SK-N-SH (cell line): ENCODE measurements around the gene ATP1A2. TPM values are rescaled to one million over a fixed set of nuclear protein-coding genes. Genes with fewer than 3 reads are reported as not detected.

Experiments used
- CTCF ChIA-PET: fragments of 300-600, 350-600 bp; formaldehyde crosslinking; extraction: SDS; loops from one replicate; lab custom pipeline; 2021; lab: Yijun Ruan, JAX
- POLR2A ChIA-PET: fragments of 350-600 bp; sonication (Branson Sonifier 250); formaldehyde crosslinking; extraction: SDS; loops from one replicate; lab custom pipeline; 2020; ENCODE audit warnings: antibody characterized with exemption, inconsistent platforms; lab: Yijun Ruan, JAX
- DNase-seq: peaks from one replicate; pipeline ENCODE4 v3.0.0; 2012
- H2AFZ ChIP-seq: fragments of 200-600 bp; sonication (generic); 2 replicates; pipeline ENCODE4 v1.8.1; 2016; ENCODE audit warnings: antibody characterized with exemption, mild to moderate bottlenecking, low read depth
- H3F3A ChIP-seq: fragments of 200-600 bp; sonication (generic); replicated peaks from 2 replicates; pipeline ENCODE3; 2016; ENCODE audit warnings: antibody characterized with exemption, mild to moderate bottlenecking; ENCODE audit not compliant: insufficient read depth
- H3K27ac ChIP-seq, 2 experiments: fragments of 200-500 bp in 1 of 2; fragments of 200-600 bp in 1 of 2; sonication (Bioruptor generic) in 1 of 2; sonication (generic), shearing (Covaris generic) in 1 of 2; 2 replicates each; pipeline versions ENCODE4 v1.5.1 to v1.6.1; 2014 to 2016; ENCODE audit warnings: low read depth in 2 of 2, inconsistent platforms in 1 of 2, low read length in 1 of 2, mild to moderate bottlenecking in 1 of 2, mixed read lengths in 1 of 2
- H3K27me3 ChIP-seq: fragments of 200-600 bp; sonication (generic), shearing (Covaris generic); 2 replicates; pipeline ENCODE4 v1.6.1; 2016; ENCODE audit warnings: mixed run types; ENCODE audit not compliant: insufficient read depth
- H3K36me3 ChIP-seq, 2 experiments: fragments of 200-500 bp in 1 of 2; fragments of 200-600 bp in 1 of 2; sonication (Bioruptor generic) in 1 of 2; sonication (generic) in 1 of 2; replicated peaks in 1 of 2; 2 replicates each; pipeline versions ENCODE3 to v1.5.1; 2014 to 2016; ENCODE audit warnings: low read length in 1 of 2, mild to moderate bottlenecking in 1 of 2; ENCODE audit not compliant: insufficient read depth in 2 of 2, control insufficient read depth in 1 of 2
- H3K4me1 ChIP-seq, 2 experiments: fragments of 200-500 bp in 1 of 2; fragments of 200-600 bp in 1 of 2; sonication (Bioruptor generic) in 1 of 2; sonication (generic), shearing (Covaris generic) in 1 of 2; 2 replicates each; pipeline versions ENCODE4 v1.5.1 to v1.6.1; 2014 to 2016; ENCODE audit warnings: low read depth in 1 of 2, low read length in 1 of 2, mixed run types in 1 of 2; ENCODE audit not compliant: insufficient read depth in 2 of 2, control insufficient read depth in 1 of 2
- H3K4me2 ChIP-seq: fragments of 200-600 bp; sonication (generic), shearing (Covaris generic); 2 replicates; pipeline ENCODE4 v1.6.1; 2017; ENCODE audit warnings: mixed run types
- H3K4me3 ChIP-seq, 2 experiments: fragments of 200-500 bp in 1 of 2; fragments of 200-600 bp in 1 of 2; sonication (Bioruptor generic) in 1 of 2; sonication (generic), shearing (Covaris generic) in 1 of 2; 2 replicates each; pipeline versions ENCODE4 v1.5.1 to v1.8.1; 2014 to 2016; ENCODE audit warnings: low read depth in 2 of 2, inconsistent platforms in 1 of 2, low read length in 1 of 2, mild to moderate bottlenecking in 1 of 2, mixed read lengths in 1 of 2, moderate library complexity in 1 of 2
- H3K79me2 ChIP-seq: fragments of 200-600 bp; sonication (generic); 2 replicates; pipeline ENCODE4 v1.8.1; 2017; ENCODE audit warnings: mild to moderate bottlenecking; ENCODE audit not compliant: insufficient read depth
- H3K9ac ChIP-seq: fragments of 200-600 bp; sonication (generic); 2 replicates; pipeline ENCODE4 v1.6.1; 2017; ENCODE audit warnings: mixed run types
- H3K9me2 ChIP-seq: fragments of 200-600 bp; sonication (generic); 2 replicates; pipeline ENCODE4 v1.6.1; 2017; ENCODE audit warnings: mixed run types
- H3K9me3 ChIP-seq: fragments of 200-600 bp; sonication (generic); 2 replicates; pipeline ENCODE4 v1.6.1; 2017; ENCODE audit warnings: mixed run types, mild to moderate bottlenecking, moderate library complexity
- H4K20me1 ChIP-seq: fragments of 200-600 bp; sonication (generic); 2 replicates; pipeline ENCODE4 v1.6.1; 2017; ENCODE audit warnings: mild to moderate bottlenecking, mixed run types; ENCODE audit not compliant: insufficient read depth
- CHD2 ChIP-seq: fragments of 150-350 bp; IDR thresholded peaks from 2 replicates; pipeline ENCODE4 v1.6.1; 2018; ENCODE audit warnings: low read length; ENCODE audit not compliant: partially characterized antibody
- EP300 ChIP-seq, 2 experiments: IDR thresholded peaks; 2 replicates each; pipeline versions ENCODE4 v1.4.0 to v1.6.1; 2012; ENCODE audit warnings: borderline replicate concordance in 1 of 2, low read depth in 1 of 2, low read length in 1 of 2
- FOXJ3 ChIP-seq: sonication (generic); formaldehyde crosslinking; IDR thresholded peaks from 2 replicates; pipeline ENCODE4 v1.5.1; 2020; ENCODE audit warnings: mild to moderate bottlenecking, missing genetic modification reagents
- FOXM1 ChIP-seq: IDR thresholded peaks from 2 replicates; pipeline ENCODE4 v1.4.0; 2012; ENCODE audit warnings: low read depth, mild to moderate bottlenecking
- GATA2 ChIP-seq: sonication (generic); formaldehyde crosslinking; IDR thresholded peaks from 2 replicates; pipeline ENCODE4 v1.5.0; 2020; ENCODE audit warnings: mild to moderate bottlenecking, missing genetic modification reagents
- MEF2A ChIP-seq: IDR thresholded peaks from 2 replicates; pipeline ENCODE4 v1.4.0; 2012; ENCODE audit warnings: low read depth, borderline replicate concordance
- MXI1 ChIP-seq: IDR thresholded peaks from 2 replicates; pipeline ENCODE4 v1.6.1; 2012; ENCODE audit warnings: mild to moderate bottlenecking, low read depth, low read length, improper control_type of control experiment
- NFIC ChIP-seq: IDR thresholded peaks from 2 replicates; pipeline ENCODE4 v1.4.0; 2012; ENCODE audit warnings: borderline replicate concordance
- PBX3 ChIP-seq: IDR thresholded peaks from 2 replicates; pipeline ENCODE4; 2012
- POLR2AphosphoS5 ChIP-seq: IDR thresholded peaks from 2 replicates; pipeline ENCODE4 v1.6.1; 2012; ENCODE audit warnings: low read depth, low read length
- RCOR1 ChIP-seq: fragments of 150-350 bp; IDR thresholded peaks from 2 replicates; pipeline ENCODE4 v1.6.1; 2017; ENCODE audit warnings: antibody characterized with exemption, low read length
- REST ChIP-seq: IDR thresholded peaks from 2 replicates; pipeline ENCODE4 v1.6.1; 2012; ENCODE audit warnings: mild to moderate bottlenecking, low read depth, low read length, moderate library complexity
- RFX5 ChIP-seq: IDR thresholded peaks from 2 replicates; pipeline ENCODE4 v1.6.1; 2012; ENCODE audit warnings: mild to moderate bottlenecking, improper control_type of control experiment, low read length
- RXRA ChIP-seq: IDR thresholded peaks from 2 replicates; pipeline ENCODE4 v1.4.0; 2012; ENCODE audit warnings: low read depth, mild to moderate bottlenecking, borderline replicate concordance
- SIN3A ChIP-seq: IDR thresholded peaks from 2 replicates; pipeline ENCODE4 v1.6.1; 2012; ENCODE audit warnings: low read depth, mild to moderate bottlenecking, low read length, moderate library complexity, borderline replicate concordance
- TCF12 ChIP-seq: IDR thresholded peaks from 2 replicates; pipeline ENCODE4 v1.4.0; 2012
- TEAD4 ChIP-seq: IDR thresholded peaks from 2 replicates; pipeline ENCODE4 v1.4.0; 2012; ENCODE audit warnings: mild to moderate bottlenecking, borderline replicate concordance; ENCODE audit not compliant: insufficient read depth
- YY1 ChIP-seq: IDR thresholded peaks from 2 replicates; pipeline ENCODE4 v1.4.0; 2012; ENCODE audit warnings: low read depth, mild to moderate bottlenecking
- ZBTB33 ChIP-seq: IDR thresholded peaks from 2 replicates; pipeline ENCODE4 v1.4.0; 2012; ENCODE audit warnings: low read depth, borderline replicate concordance
- WGBS: methylation state at CpG from one replicate; pipeline ENCODE4 v1.1.6; 2017; ENCODE audit warnings: low lambda C conversion rate; 5-methylcytosine and 5-hydroxymethylcytosine counted together
- polyA plus RNA-seq, 3 experiments: library from polyadenylated mRNA; depleted of rRNA; stranded (reverse); fragments of >200 nt; gene quantifications; 2 replicates each; pipeline ENCODE4 v1.2.3, GENCODE V29; 2012
- TF ChIP-seq, protein P1 (sequence below): IDR thresholded peaks from 2 replicates; pipeline ENCODE4 v1.4.0; 2012; ENCODE audit warnings: low read depth

ATP1A2 gene
- polyA plus RNA-seq, 1 of the 3 experiments (the other 2 are of a cell fraction), result 0.07 TPM

DNA sequence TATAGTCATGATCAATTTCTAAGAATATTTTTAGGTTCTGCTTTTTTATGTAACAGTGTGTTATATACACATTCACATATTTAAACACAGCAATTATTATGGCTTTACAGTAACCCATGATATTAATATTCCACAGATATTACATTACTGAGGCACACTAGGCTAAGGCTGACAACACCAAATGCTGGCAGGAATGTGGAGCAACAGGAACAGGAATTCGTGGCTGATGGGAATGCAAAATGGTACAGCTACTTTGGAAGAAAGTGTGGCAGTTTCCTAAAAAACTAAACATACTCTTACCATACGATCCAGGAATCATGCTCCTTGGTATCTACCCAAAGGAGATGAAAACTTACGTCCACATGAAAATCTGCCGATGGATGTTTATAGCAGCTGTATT, 36.1 kb upstream of the ATP1A2 start:
- Histone ChIP-seq H3K9me3 (no peaks in the 10 kb centered on the region), H3K27me3 (peaks cover 36% of the 10 kb centered on the region), H3K9ac (no peak overlapping the region), H3K27ac (no peak overlapping the region), H3K4me2 (no peak overlapping the region), H3K4me1 (peaks cover 0 to 15% of the 10 kb centered on the region in 2 experiments; a peak in 1 of 4 replicates), H3K79me2 (no peaks in the 10 kb centered on the region), H4K20me1 (no peaks in the 10 kb centered on the region), H3F3A (no peaks in the 10 kb centered on the region), H2AFZ (no peak overlapping the region), H3K9me2 (no peaks in the 10 kb centered on the region), H3K4me3 (no peak overlapping the region), H3K36me3 (no peaks in the 10 kb centered on the region)
- no peak for TF ChIP-seq MXI1
- no peak for TF ChIP-seq PBX3
- TF ChIP-seq POLR2AphosphoS5, result no peak
- TF ChIP-seq, protein P1, sequence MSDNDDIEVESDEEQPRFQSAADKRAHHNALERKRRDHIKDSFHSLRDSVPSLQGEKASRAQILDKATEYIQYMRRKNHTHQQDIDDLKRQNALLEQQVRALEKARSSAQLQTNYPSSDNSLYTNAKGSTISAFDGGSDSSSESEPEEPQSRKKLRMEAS, result no peak
- TF ChIP-seq EP300 (IDR thresholded peaks at IDR 0.05; ENCODE audit: borderline replicate concordance in 1 of 2, low read depth in 1 of 2, low read length in 1 of 2), result no peak
- no peak for TF ChIP-seq TEAD4
- no peak for TF ChIP-seq REST
- no peak for TF ChIP-seq FOXM1
- no peak for TF ChIP-seq NFIC
- no peak for TF ChIP-seq GATA2 (CRISPR knock-in tag)
- no peak for TF ChIP-seq TCF12
- DNase-seq, result no peak
- ChIA-PET POLR2A (no interaction called here), CTCF (interaction anchor here (0.6 to 14.2 kb wide), 25 partner anchors 9 to 175 kb away, joined by 3 to 163 read pairs (median 6); partner anchors contain the start of genes IGSF8, KCNJ10 and PIGM)
- WGBS, result 67% methylated on average over 4 of the region's 4 CpGs

- H3K36me3 ChIP-seq, result no peaks in the 10 kb centered on the region
- ChIA-PET CTCF (interaction anchor here (0.9 to 14.2 kb wide), 15 partner anchors 12 to 211 kb away, joined by 3 to 163 read pairs (median 17); partner anchors contain the start of genes IGSF8, KCNJ10, PIGM and SLAMF9), POLR2A (interaction anchor here (0.6 kb wide), 1 partner anchor 181 kb away, joined by 3 read pairs; no protein-coding TSS in a partner anchor)
- no peaks in the 10 kb centered on the region for H3K9me3 ChIP-seq
- no peaks in the 10 kb centered on the region for H3K9me2 ChIP-seq
- no peaks in the 10 kb centered on the region for H3F3A ChIP-seq
- no peak overlapping the region for H3K9ac ChIP-seq
- no peaks in the 10 kb centered on the region for H3K79me2 ChIP-seq
- no peak overlapping the region for H3K4me3 ChIP-seq
- 48% methylated on average over 6 of the region's 6 CpGs for WGBS
- no peak overlapping the region for H2AFZ ChIP-seq
- peaks cover 0 to 15% of the 10 kb centered on the region in 2 experiments; a peak in 1 of 4 replicates for H3K4me1 ChIP-seq
- H3K4me2 ChIP-seq, result 0 out of 2 replicates have a peak overlapping the region, but pooled peaks have one; percentile 21
- H4K20me1 ChIP-seq, result no peaks in the 10 kb centered on the region
- H3K27me3 ChIP-seq, result peaks cover 30% of the 10 kb centered on the region
- no peak for DNase-seq
- no peak overlapping the region for H3K27ac ChIP-seq
- TF ChIP-seq MXI1, result no peak
- no peak for TF ChIP-seq TEAD4
- no peak for TF ChIP-seq FOXJ3
- TF ChIP-seq FOXM1, result no peak
- no peak for TF ChIP-seq NFIC
- TF ChIP-seq SIN3A, result no peak
- no peak for TF ChIP-seq RFX5
- TF ChIP-seq EP300 (IDR thresholded peaks at IDR 0.05; ENCODE audit: borderline replicate concordance in 1 of 2, low read depth in 1 of 2, low read length in 1 of 2), result no peak
- TF ChIP-seq ZBTB33, result no peak
- TF ChIP-seq RCOR1, result no peak
- no peak for TF ChIP-seq GATA2 (CRISPR knock-in tag)
- no peak for TF ChIP-seq MEF2A
- TF ChIP-seq RXRA, result no peak
- no peak for TF ChIP-seq CHD2
- TF ChIP-seq YY1, result no peak
Observed at GRCh38 chr1:160080381-160081100, 35.0 kb upstream of the ATP1A2 start.
